Mesothelial cell of epicardium (in vitro differentiated cells): ENCODE results near the gene RREB1. TPM values are rescaled to one million over a fixed set of nuclear protein-coding genes. Genes with fewer than 3 reads are reported as not detected.

Experiments used
- DNase-seq, 2 experiments: peaks; one replicate each; pipeline ENCODE4 v3.0.0; 2021; ENCODE audit warnings: low spot score in 2 of 2; ENCODE audit not compliant: unreplicated experiment in 2 of 2
- H3K27ac Mint-ChIP-seq: 2 replicates; pipeline ENCODE4 v1.8.0; 2021; ENCODE audit warnings: mixed read lengths
- H3K27me3 Mint-ChIP-seq: 2 replicates; pipeline ENCODE4 v1.8.0; 2021; ENCODE audit warnings: low read depth, mixed read lengths
- H3K36me3 Mint-ChIP-seq: 2 replicates; pipeline ENCODE4 v1.8.0; 2021; ENCODE audit warnings: mixed read lengths
- H3K4me1 Mint-ChIP-seq: 2 replicates; pipeline ENCODE4 v1.8.0; 2021; ENCODE audit warnings: mixed read lengths
- H3K4me3 Mint-ChIP-seq: 2 replicates; pipeline ENCODE4 v1.8.0; 2021; ENCODE audit warnings: mild to moderate bottlenecking, moderate library complexity, mixed read lengths
- H3K9me3 Mint-ChIP-seq: 2 replicates; pipeline ENCODE4 v1.8.0; 2021; ENCODE audit warnings: mixed read lengths
- CTCF ChIP-seq: fragments of 200-600 bp; sonication (generic); IDR thresholded peaks from one replicate; pipeline ENCODE4 v1.5.0; 2021; ENCODE audit warnings: antibody characterized with exemption; ENCODE audit not compliant: unreplicated experiment
- total RNA-seq: library from RNA; stranded (reverse); gene quantifications from 3 replicates; pipeline ENCODE4 v1.2.1, GENCODE V29; 2021

The RREB1 gene
- total RNA-seq, 1 donor from 2014 or later = 55.4 TPM

GRCh38 chr6:7161845-7162244 lies 54.1 kb downstream of the RREB1 start:
- peaks cover 3% of the 10 kb centered on the region for H3K36me3 Mint-ChIP-seq
- no peaks in the 10 kb centered on the region for H3K9me3 Mint-ChIP-seq
- no peak for DNase-seq
- TF ChIP-seq CTCF = no peak
- H3K4me1 Mint-ChIP-seq = peaks cover 61% of the 10 kb centered on the region
- H3K4me3 Mint-ChIP-seq = no peak overlapping the region
- H3K27ac Mint-ChIP-seq = no peak overlapping the region
- H3K27me3 Mint-ChIP-seq = no peaks in the 10 kb centered on the region

GRCh38 chr6:7163661-7164071 lies 55.9 kb downstream of the RREB1 start:
- TF ChIP-seq CTCF = no peak
- H3K4me1 Mint-ChIP-seq = peaks cover 57% of the 10 kb centered on the region
- peak overlapping the region; percentile 92 for H3K27ac Mint-ChIP-seq
- no peaks in the 10 kb centered on the region for H3K36me3 Mint-ChIP-seq
- no peak for DNase-seq
- H3K9me3 Mint-ChIP-seq = no peaks in the 10 kb centered on the region
- H3K27me3 Mint-ChIP-seq = no peaks in the 10 kb centered on the region
- H3K4me3 Mint-ChIP-seq = no peak overlapping the region

- Mint-ChIP-seq H3K4me1 (peaks cover 58% of the 10 kb centered on the region), H3K36me3 (no peaks in the 10 kb centered on the region), H3K4me3 (no peak overlapping the region), H3K27me3 (no peaks in the 10 kb centered on the region), H3K27ac (peak overlapping the region; percentile 92), H3K9me3 (no peaks in the 10 kb centered on the region)
- DNase-seq = no peak
- no peak for TF ChIP-seq CTCF
Measured at GRCh38 chr6:7164536-7165001, 56.8 kb downstream of the RREB1 start.

GRCh38 chr6:7165002-7165889 lies 57.5 kb downstream of the RREB1 start:
- TF ChIP-seq CTCF = no peak
- Mint-ChIP-seq H3K4me3 (no peak overlapping the region), H3K36me3 (no peaks in the 10 kb centered on the region), H3K4me1 (peaks cover 63% of the 10 kb centered on the region), H3K9me3 (no peaks in the 10 kb centered on the region), H3K27ac (peak overlapping the region; percentile 92), H3K27me3 (no peaks in the 10 kb centered on the region)
- DNase-seq = no peak

GRCh38 chr6:7165890-7166267 lies 58.1 kb downstream of the RREB1 start:
- Mint-ChIP-seq H3K9me3 (no peaks in the 10 kb centered on the region), H3K36me3 (no peaks in the 10 kb centered on the region), H3K27me3 (no peaks in the 10 kb centered on the region), H3K4me1 (peaks cover 63% of the 10 kb centered on the region), H3K4me3 (no peak overlapping the region), H3K27ac (peak overlapping the region; percentile 92)
- DNase-seq = no peak
- no peak for TF ChIP-seq CTCF
